Measurements from ENCODE around the gene FBXL3.

The FBXL3 gene

DNA sequence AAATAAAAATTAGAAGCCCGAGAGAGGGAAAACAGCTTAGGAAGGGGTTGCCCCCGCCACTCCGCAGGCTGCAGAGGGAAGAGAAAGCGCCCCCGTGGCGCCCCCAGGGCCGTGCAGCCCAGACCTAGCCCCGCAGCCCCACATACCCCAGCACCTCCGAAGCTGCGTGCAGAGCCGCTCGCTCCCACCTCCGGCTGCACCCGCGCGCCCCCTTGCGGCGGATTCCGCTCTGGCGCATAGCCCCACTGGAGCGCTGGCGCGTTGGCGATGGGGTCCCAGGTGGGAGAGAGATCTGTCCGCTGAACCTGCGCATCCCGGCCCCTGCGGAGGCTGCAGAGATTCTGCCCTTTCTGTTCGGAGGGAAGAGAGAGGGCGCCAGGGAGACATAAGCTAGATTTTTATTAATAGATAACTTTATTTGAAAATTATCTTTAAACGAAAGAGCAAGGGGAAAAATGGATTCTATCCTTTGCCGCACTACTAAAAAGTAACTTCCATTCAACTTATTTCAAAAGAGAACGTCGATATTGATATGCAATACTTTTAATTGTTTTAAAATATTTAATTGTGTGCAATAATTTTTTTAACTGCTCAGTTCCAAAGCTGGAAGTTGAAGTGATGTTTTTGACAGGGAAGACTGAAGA is 46.8 kb downstream of the FBXL3 start:
- TF ChIP-seq, protein P1, sequence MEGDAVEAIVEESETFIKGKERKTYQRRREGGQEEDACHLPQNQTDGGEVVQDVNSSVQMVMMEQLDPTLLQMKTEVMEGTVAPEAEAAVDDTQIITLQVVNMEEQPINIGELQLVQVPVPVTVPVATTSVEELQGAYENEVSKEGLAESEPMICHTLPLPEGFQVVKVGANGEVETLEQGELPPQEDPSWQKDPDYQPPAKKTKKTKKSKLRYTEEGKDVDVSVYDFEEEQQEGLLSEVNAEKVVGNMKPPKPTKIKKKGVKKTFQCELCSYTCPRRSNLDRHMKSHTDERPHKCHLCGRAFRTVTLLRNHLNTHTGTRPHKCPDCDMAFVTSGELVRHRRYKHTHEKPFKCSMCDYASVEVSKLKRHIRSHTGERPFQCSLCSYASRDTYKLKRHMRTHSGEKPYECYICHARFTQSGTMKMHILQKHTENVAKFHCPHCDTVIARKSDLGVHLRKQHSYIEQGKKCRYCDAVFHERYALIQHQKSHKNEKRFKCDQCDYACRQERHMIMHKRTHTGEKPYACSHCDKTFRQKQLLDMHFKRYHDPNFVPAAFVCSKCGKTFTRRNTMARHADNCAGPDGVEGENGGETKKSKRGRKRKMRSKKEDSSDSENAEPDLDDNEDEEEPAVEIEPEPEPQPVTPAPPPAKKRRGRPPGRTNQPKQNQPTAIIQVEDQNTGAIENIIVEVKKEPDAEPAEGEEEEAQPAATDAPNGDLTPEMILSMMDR (IDR thresholded peaks at IDR 0.05; ENCODE audit: extremely low read depth, insufficient read depth, missing control alignments): peak; percentile 100
- peak; percentile 91 for DNase-seq (ENCODE audit: low spot score)
- in situ Hi-C loops (cut with MboI; ENCODE audit: low pct_unique_long_range_greater_than_20kb, low sequenced_read_pairs, unreplicated experiment): no loop called here

- TF ChIP-seq, protein P1 (IDR thresholded peaks at IDR 0.05; ENCODE audit: extremely low read depth, insufficient read depth, missing control alignments): no peak
- in situ Hi-C loops (cut with MboI; ENCODE audit: low pct_unique_long_range_greater_than_20kb, low sequenced_read_pairs, unreplicated experiment): no loop called here
These were observed 50.0 kb downstream of the FBXL3 start for GRCh38 chr13:76976929-76977328.

DNA sequence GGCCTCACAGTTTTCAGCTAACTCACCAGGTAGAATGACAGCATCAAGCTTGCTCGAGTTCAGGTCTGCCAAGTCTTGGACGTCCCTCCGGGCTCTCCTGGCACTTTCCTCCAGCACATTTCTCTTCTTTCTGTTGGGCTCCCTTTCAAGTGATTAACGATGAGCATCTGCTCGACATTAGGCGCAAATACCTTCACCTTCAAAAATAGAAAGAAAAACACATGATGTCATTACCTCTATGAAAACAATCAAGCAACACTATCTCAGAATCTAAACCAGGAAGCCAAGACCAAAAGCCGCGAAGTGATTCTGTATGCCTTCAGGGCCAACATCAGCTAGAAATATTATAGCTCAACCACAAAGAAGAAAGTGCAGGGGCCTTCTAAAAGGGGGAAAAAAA is 50.5 kb downstream of the FBXL3 start:
- TF ChIP-seq, protein P1 (IDR thresholded peaks at IDR 0.05; ENCODE audit: extremely low read depth, insufficient read depth, missing control alignments): no peak
- no peak for DNase-seq (ENCODE audit: low spot score)
- in situ Hi-C loops (cut with MboI; ENCODE audit: low pct_unique_long_range_greater_than_20kb, low sequenced_read_pairs, unreplicated experiment): no loop called here

More at GRCh38 chr13:76976929-76977328, 50.0 kb downstream of the FBXL3 start:
- no peak for DNase-seq (ENCODE audit: low spot score)

DNA sequence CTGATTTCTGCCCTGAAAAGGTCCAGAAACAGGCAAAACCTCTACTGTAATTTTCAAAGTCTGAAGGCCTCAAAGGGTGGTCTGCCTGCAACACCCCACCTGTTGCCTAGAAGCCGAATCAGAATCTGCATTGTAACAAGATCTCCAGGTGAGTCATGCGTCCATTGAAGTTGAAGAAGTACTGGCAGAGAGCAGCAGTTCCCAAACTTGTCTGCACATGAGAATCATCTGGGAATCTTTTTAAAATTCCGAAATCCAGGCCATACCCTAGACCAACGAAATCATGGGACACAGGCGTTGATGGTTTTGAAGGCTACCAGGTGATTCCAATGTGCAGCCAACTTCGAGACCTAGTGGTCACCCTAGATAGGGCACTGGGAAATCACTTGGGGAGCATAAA is 51.1 kb downstream of the FBXL3 start:
- in situ Hi-C loops (cut with MboI; ENCODE audit: low pct_unique_long_range_greater_than_20kb, low sequenced_read_pairs, unreplicated experiment): no loop called here
- TF ChIP-seq, protein P1 (IDR thresholded peaks at IDR 0.05; ENCODE audit: extremely low read depth, insufficient read depth, missing control alignments): no peak
- DNase-seq (ENCODE audit: low spot score): no peak

- in situ Hi-C loops (cut with MboI; ENCODE audit: low pct_unique_long_range_greater_than_20kb, low sequenced_read_pairs, unreplicated experiment): no loop called here
- DNase-seq (ENCODE audit: low spot score): no peak
- TF ChIP-seq, protein P1 (IDR thresholded peaks at IDR 0.05; ENCODE audit: extremely low read depth, insufficient read depth, missing control alignments): no peak
These were observed 52.4 kb downstream of the FBXL3 start for GRCh38 chr13:76974618-76974975.

GRCh38 chr13:76973920-76974617 is 52.9 kb downstream of the FBXL3 start:
- TF ChIP-seq, protein P1 (IDR thresholded peaks at IDR 0.05; ENCODE audit: extremely low read depth, insufficient read depth, missing control alignments): no peak
- in situ Hi-C loops (cut with MboI; ENCODE audit: low pct_unique_long_range_greater_than_20kb, low sequenced_read_pairs, unreplicated experiment): no loop called here
- DNase-seq (ENCODE audit: low spot score): no peak

Measured in GM13977 (cell line).